ENCODE data around the gene MSH5.

DNA sequence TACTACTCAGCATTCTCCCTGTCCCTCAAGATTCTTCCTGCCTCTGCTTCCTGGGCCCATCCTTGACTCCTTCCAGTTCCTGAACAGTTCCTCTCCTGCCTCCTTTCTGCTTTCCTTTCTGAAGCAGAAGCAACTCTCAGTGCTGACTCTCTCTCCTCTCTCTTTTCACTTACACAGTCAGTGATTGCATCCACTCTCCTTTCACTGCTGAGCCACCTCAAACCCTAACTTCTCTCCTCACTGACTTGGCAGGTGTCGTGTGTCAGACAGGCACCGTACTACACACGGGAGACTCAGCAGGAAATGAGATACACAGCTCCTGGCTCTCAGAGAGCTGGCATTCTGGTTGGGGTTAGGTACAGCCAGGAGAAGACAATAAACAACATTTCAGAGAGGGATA, 42.2 kb upstream of the MSH5 start:
- TF ChIP-seq CTCF (IDR thresholded peaks at IDR 0.05) (no peak), POLR2A (IDR thresholded peaks at IDR 0.05) (no peak)

Data from esophagus squamous epithelium (tissue), 4 donors.